Myocyte (in vitro differentiated cells): ENCODE data around the gene GRIK4. TPM values are rescaled to one million over a fixed set of nuclear protein-coding genes. Genes with fewer than 3 reads are reported as not detected.
A peak's percentile ranks its signal among the peaks of the same experiment; 100 is the strongest.
"Not testable (repeated sequence)": the region's sequence is repeated elsewhere in the genome, so short reads cannot be mapped to it uniquely, and the experiment has no call there.

Experiments used
- DNase-seq: peaks from one replicate; pipeline ENCODE4 v3.0.0-alpha.2; 2012; ENCODE audit warnings: low read depth
- total RNA-seq: library from RNA; depleted of rRNA; stranded (reverse); fragments of >200 nt; gene quantifications from 2 replicates; pipeline ENCODE4 v1.2.3, GENCODE V29; 2014

GRIK4 gene
- total RNA-seq, 1 donor from 2014 or later = 0.27 TPM

GRCh38 chr11:120974466-120974865, 462.9 kb downstream of the GRIK4 start:
- DNase-seq = no peak

GRCh38 chr11:120974965-120975364, 463.4 kb downstream of the GRIK4 start:
- peak; percentile 28 for DNase-seq

- peak; percentile 97 for DNase-seq
Observed at GRCh38 chr11:120977266-120978137, 466.0 kb downstream of the GRIK4 start.

DNA sequence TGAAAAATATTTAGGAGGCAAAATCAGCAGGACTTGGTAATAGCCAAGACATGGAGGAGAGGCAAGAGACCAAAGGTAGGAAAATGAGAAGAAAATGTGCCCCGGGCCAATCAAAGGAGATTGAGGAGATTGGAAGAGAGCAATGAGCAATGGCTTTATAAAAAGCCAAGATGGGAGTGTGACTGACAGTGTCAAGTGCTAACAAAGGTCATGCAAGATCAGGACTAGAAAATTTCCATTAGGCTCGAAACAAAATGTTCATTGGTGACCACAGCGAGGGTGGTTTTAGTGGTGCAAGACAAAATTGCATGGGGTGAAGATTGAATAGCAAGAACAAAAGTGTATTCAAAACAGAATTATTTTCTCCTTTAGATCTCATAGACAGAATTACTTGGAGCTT, 467.2 kb downstream of the GRIK4 start:
- peak; percentile 94 for DNase-seq

DNA sequence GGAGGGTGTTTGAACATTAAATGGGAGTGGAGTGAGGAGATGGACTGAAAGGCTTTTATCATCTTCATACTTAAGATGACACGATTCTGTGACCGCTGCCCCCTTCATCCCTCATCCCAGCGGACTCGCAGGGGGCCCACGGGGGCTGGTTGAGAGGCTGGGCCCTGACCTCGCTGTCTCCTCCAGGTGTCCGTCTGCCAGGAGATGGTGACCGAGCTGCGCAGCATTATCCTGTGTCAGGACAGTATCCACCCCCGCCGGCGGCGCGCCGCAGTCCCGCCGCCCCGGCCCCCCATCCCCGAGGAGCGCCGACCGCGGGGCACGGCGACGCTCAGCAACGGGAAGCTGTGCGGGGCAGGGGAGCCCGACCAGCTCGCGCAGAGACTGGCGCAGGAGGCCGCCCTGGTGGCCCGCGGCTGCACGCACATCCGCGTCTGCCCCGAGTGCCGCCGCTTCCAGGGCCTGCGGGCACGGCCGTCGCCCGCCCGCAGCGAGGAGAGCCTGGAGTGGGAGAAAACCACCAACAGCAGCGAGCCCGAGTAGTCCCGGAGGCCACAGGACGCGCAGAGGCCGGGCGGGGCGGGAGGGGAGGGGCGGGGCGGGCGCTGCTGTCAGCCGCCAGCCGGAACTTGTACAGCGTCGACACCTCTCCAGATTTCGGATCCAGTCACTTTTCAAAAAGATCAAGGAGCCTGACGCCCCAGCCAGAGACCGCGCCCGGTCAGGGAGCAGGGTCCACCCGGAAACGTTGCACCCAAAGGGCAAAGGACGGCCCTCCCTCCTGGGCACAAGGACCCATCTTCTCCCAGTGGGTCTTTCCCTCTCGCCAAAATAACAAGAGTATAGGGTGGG, 474.4 kb downstream of the GRIK4 start:
- DNase-seq = peak; percentile 80

DNA sequence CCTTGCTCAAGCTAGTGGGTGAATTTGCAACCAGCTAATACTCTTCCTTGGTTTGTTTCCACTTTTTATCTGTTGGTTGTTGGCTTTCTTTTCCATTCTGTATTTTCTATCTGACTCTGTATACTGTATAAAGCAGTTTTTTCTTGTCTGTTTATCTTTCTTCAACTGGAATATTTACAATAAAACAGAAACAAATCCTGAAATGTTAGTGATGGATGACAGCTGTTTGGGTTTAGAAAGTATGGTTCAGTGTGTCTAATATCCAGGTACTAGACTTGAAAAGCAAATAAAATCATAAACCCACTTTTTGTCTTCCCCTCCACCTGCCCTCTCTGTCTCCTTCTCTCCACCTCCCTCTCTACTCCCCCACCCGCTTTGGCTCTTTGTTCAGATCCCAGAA, 477.1 kb downstream of the GRIK4 start:
- no peak for DNase-seq

- no peak for DNase-seq
Observed at GRCh38 chr11:120991830-120992686, 480.5 kb downstream of the GRIK4 start.

- DNase-seq = no peak
Observed at GRCh38 chr11:120994091-120994859, 482.7 kb downstream of the GRIK4 start.

DNA sequence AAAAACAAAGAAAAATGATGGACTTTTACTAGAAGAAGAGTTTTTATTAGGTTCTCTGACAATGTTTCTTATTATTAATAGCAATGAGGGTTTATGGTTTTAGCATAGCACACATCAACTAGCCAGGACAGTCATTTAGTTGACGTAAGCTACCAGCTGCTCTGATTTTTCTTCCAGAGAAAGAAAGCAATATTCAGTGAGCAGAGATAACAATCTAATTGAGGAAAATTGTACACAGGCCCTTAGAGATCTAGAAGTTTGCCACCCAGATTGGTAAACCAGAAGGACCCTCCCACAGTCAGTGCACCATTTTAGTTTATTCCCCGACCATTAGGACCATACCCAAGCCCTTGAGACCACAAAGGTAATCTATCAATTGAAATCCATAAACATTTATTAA, 483.6 kb downstream of the GRIK4 start:
- DNase-seq = no peak

DNA sequence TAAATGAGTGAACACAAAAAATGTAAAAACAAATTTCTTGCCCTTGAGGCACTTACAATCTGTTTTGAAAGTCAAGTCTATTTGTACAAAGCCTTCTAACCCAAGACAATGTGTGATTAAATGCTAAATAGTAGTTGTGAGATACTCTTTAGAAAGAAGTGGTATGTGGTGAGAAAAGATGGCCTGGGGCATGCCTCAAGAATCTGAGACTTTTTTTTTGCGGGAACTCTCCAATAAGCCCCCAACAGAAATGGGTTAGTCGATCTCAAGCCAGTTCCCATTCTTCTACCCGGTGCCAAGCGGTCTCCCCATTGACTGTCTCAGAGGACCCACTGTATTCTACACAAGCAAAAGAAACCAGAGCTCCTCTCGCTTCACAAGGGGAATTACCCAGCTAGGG, 485.4 kb downstream of the GRIK4 start:
- no peak for DNase-seq

DNA sequence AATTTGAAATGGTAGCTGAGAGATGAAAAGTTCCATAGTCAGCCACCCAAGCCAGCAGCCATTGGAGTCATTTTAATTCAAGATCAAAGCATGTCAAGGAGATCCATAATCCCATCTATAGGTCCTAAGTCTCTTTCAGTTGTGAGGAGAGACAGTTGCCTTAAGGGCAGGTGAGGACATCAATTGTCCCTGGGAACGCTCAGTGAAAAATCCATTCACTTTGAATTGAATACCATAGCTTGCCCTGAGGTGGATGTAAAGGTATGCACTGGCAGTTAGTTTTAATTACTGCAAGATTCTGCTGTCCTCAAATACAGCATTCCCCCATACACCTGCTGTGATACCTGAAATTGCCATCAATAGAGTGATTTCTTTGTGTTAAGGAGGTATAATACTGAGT, 487.0 kb downstream of the GRIK4 start:
- no peak for DNase-seq

- no peak for DNase-seq
Observed at GRCh38 chr11:121004206-121004840, 492.8 kb downstream of the GRIK4 start.

GRCh38 chr11:121006922-121007321, 495.4 kb downstream of the GRIK4 start:
- DNase-seq = no peak

GRCh38 chr11:121008551-121008950, 497.0 kb downstream of the GRIK4 start:
- DNase-seq = no peak

- no peak for DNase-seq
Observed at GRCh38 chr11:121012091-121012490, 500.5 kb downstream of the GRIK4 start.

DNA sequence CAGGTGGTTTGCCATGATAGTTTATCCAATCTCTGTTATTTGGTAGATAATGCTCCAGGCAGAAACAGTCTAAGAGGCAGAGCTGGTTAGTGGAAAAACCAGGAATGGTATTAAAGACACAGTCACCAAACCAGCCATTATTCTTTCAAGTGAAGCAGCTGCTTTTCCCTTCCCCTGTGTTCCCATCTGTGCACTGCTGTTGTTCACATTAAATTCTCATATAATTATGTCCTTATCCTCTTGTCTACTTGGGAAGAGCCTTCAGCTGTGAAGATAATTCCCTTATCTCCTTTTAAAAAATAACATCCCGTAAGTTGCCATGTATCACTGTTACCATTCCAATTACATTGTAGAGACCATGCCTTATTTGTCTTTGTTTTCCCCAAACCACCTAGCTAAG, 507.2 kb downstream of the GRIK4 start:
- DNase-seq = no peak

- DNase-seq = not testable (repeated sequence)
Observed at GRCh38 chr11:121021718-121022117, 510.2 kb downstream of the GRIK4 start.

GRCh38 chr11:121023848-121024751, 512.6 kb downstream of the GRIK4 start, which contains the start of gene TBCEL:
TBCEL (plus strand) TSS chr11:121024102; CDS start chr11:121045691, 21,589 bp downstream.
- peak; percentile 91 for DNase-seq

DNA sequence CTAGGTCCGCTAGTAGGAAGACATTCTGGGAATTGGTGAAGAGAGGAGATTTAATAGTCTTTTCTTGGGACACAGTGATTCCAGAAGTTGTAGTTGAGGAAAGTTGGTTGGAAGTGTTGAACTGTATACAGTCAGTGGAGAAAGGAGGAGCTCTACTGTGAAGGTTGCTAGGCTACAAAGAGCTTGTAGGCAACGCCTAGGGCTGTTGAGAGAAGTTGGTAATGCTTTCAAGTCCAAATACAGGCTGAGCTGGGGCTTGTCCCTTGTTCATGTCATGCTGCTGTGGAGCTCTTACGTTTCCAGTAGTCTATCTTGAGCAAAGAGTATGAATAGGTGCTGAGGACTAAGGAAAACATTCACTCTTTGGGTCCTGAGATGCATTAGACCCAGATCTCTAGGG, 513.4 kb downstream of the GRIK4 start:
- peak; percentile 23 for DNase-seq
